Right renal pelvis (tissue), 4 donors: ENCODE data around the gene TRIM41. TPM values are rescaled to one million over a fixed set of nuclear protein-coding genes. Genes with fewer than 3 reads are reported as not detected.

Experiments used
- DNase-seq, 4 donors: peaks; one replicate each; pipeline ENCODE4 v3.0.0-alpha.2; 2013; ENCODE audit warnings: low read depth in 4 of 4, low spot score in 3 of 4, missing footprints in 1 of 4
- polyA plus RNA-seq, 4 donors: library from polyadenylated mRNA; unstranded; fragments of 120-200 nt; gene quantifications; one replicate each; pipeline ENCODE4 v1.2.1, GENCODE V29; 2013; ENCODE audit not compliant: insufficient read length in 4 of 4

The TRIM41 gene
- polyA plus RNA-seq, 4 donors = 32.1 to 36.3 (median 32.9) TPM

- no peak for DNase-seq
These were observed 30.6 kb upstream of the TRIM41 start for GRCh38 chr5:181192337-181193046.

- no peak for DNase-seq
These were observed 29.4 kb upstream of the TRIM41 start for GRCh38 chr5:181193656-181194055.

GRCh38 chr5:181194489-181195248, 28.4 kb upstream of the TRIM41 start:
- DNase-seq = no peak

GRCh38 chr5:181195249-181195761, 27.8 kb upstream of the TRIM41 start:
- DNase-seq = no peak

- no peak for DNase-seq
These were observed 25.6 kb upstream of the TRIM41 start for GRCh38 chr5:181197326-181197951.

- DNase-seq = no peak
These were observed 24.9 kb upstream of the TRIM41 start for GRCh38 chr5:181198106-181198685.

- DNase-seq = no peak
These were observed 24.1 kb upstream of the TRIM41 start for GRCh38 chr5:181198905-181199519.

GRCh38 chr5:181199881-181200638, 23.0 kb upstream of the TRIM41 start:
- DNase-seq = no peak

- DNase-seq = no peak
These were observed 22.3 kb upstream of the TRIM41 start for GRCh38 chr5:181200816-181201215.

- DNase-seq = no peak
These were observed 19.9 kb upstream of the TRIM41 start for GRCh38 chr5:181203093-181203711.

GRCh38 chr5:181203777-181204112, 19.3 kb upstream of the TRIM41 start:
- DNase-seq = no peak

- DNase-seq = no peak
These were observed 18.8 kb upstream of the TRIM41 start for GRCh38 chr5:181204113-181204825.

- DNase-seq = no peak
These were observed 18.0 kb upstream of the TRIM41 start, which contains the start of gene TRIM7 for GRCh38 chr5:181204826-181205760. Gene TRIM7 (minus strand): TSS chr5:181205196. CDS start chr5:181205110, 86 bp downstream.

GRCh38 chr5:181205761-181206649, 17.1 kb upstream of the TRIM41 start:
- DNase-seq = no peak

GRCh38 chr5:181207214-181207959, 15.7 kb upstream of the TRIM41 start:
- DNase-seq = no peak

- DNase-seq = no peak
These were observed 15.2 kb upstream of the TRIM41 start for GRCh38 chr5:181207960-181208253.
